Measurements from ENCODE around the gene NR2F6. TPM values are rescaled to one million over a fixed set of nuclear protein-coding genes. Genes with fewer than 3 reads are reported as not detected.

The NR2F6 gene
- total and polyA plus RNA-seq, 9 donors: 26.5 to 37.9 (median 31.2) TPM

GRCh38 chr19:17249887-17250548 is 4.3 kb upstream of the NR2F6 start:
- H3K9me3 ChIP-seq (replicated peaks; ENCODE audit: control insufficient read depth, low read depth, low read length): no peaks in the 10 kb centered on the region
- no peak overlapping the region for H3K4me3 ChIP-seq (ENCODE audit: low read length)
- peaks cover 31% of the 10 kb centered on the region for H3K4me1 ChIP-seq (ENCODE audit: control insufficient read depth, insufficient read depth, low read length)
- no peak overlapping the region for H3K27ac ChIP-seq (ENCODE audit: low read length)
- 87% methylated on average over 13 of the region's 15 CpGs for WGBS (ENCODE audit: insufficient coverage)
- no peaks in the 10 kb centered on the region for H3K36me3 ChIP-seq (ENCODE audit: control insufficient read depth, insufficient read depth, low read length)
- H3K27me3 ChIP-seq (ENCODE audit: control insufficient read depth, insufficient read depth, low read length): no peaks in the 10 kb centered on the region
- DNase-seq: no peak

GRCh38 chr19:17248011-17248776 is 2.5 kb upstream of the NR2F6 start:
- no peaks in the 10 kb centered on the region for H3K9me3 ChIP-seq (replicated peaks; ENCODE audit: control insufficient read depth, low read depth, low read length)
- no peak overlapping the region for H3K27ac ChIP-seq (ENCODE audit: low read length)
- 57% methylated on average over 19 of the region's 21 CpGs for WGBS (ENCODE audit: insufficient coverage)
- DNase-seq: no peak
- H3K36me3 ChIP-seq (ENCODE audit: control insufficient read depth, insufficient read depth, low read length): no peaks in the 10 kb centered on the region
- peaks cover 38% of the 10 kb centered on the region for H3K4me1 ChIP-seq (ENCODE audit: control insufficient read depth, insufficient read depth, low read length)
- no peaks in the 10 kb centered on the region for H3K27me3 ChIP-seq (ENCODE audit: control insufficient read depth, insufficient read depth, low read length)
- no peak overlapping the region for H3K4me3 ChIP-seq (ENCODE audit: low read length)

- peak; percentile 89 for DNase-seq
- no peaks in the 10 kb centered on the region for H3K36me3 ChIP-seq (ENCODE audit: control insufficient read depth, insufficient read depth, low read length)
- H3K4me1 ChIP-seq (ENCODE audit: control insufficient read depth, insufficient read depth, low read length): peaks cover 44% of the 10 kb centered on the region
- WGBS (ENCODE audit: insufficient coverage): 9% methylated on average over 20 of the region's 21 CpGs
- no peaks in the 10 kb centered on the region for H3K27me3 ChIP-seq (ENCODE audit: control insufficient read depth, insufficient read depth, low read length)
- peak overlapping the region; percentile 55 for H3K4me3 ChIP-seq (ENCODE audit: low read length)
- peak overlapping the region; percentile 93 for H3K27ac ChIP-seq (ENCODE audit: low read length)
- H3K9me3 ChIP-seq (replicated peaks; ENCODE audit: control insufficient read depth, low read depth, low read length): no peaks in the 10 kb centered on the region
These were observed 1.1 kb upstream of the NR2F6 start for GRCh38 chr19:17246681-17247425.

- Histone ChIP-seq H3K4me1 (ENCODE audit: control insufficient read depth, insufficient read depth, low read length) (peaks cover 47% of the 10 kb centered on the region), H3K27ac (ENCODE audit: low read length) (peak overlapping the region; percentile 16), H3K36me3 (ENCODE audit: control insufficient read depth, insufficient read depth, low read length) (peaks cover 10% of the 10 kb centered on the region), H3K27me3 (ENCODE audit: control insufficient read depth, insufficient read depth, low read length) (no peaks in the 10 kb centered on the region), H3K4me3 (ENCODE audit: low read length) (peak overlapping the region; percentile 87), H3K9me3 (replicated peaks; ENCODE audit: control insufficient read depth, low read depth, low read length) (no peaks in the 10 kb centered on the region)
- 0% methylated on average over 97 of the region's 100 CpGs for whole genome bisulfite sequencing (ENCODE audit: insufficient coverage)
- DNase-seq: no peak
These were observed 843 bp downstream of the NR2F6 start for GRCh38 chr19:17244618-17245534.

- 2% methylated on average over 31 of the region's 52 CpGs for WGBS (ENCODE audit: insufficient coverage)
- DNase-seq: peak; percentile 62
- Histone ChIP-seq H3K4me3 (ENCODE audit: low read length) (peak overlapping the region; percentile 87), H3K4me1 (ENCODE audit: control insufficient read depth, insufficient read depth, low read length) (peaks cover 45% of the 10 kb centered on the region), H3K27ac (ENCODE audit: low read length) (peak overlapping the region; percentile 16), H3K27me3 (ENCODE audit: control insufficient read depth, insufficient read depth, low read length) (no peaks in the 10 kb centered on the region), H3K36me3 (ENCODE audit: control insufficient read depth, insufficient read depth, low read length) (peaks cover 10% of the 10 kb centered on the region), H3K9me3 (replicated peaks; ENCODE audit: control insufficient read depth, low read depth, low read length) (no peaks in the 10 kb centered on the region)
These were observed 1.7 kb downstream of the NR2F6 start for GRCh38 chr19:17243830-17244617.

GRCh38 chr19:17243211-17243829 is 2.4 kb downstream of the NR2F6 start:
- Histone ChIP-seq H3K27ac (ENCODE audit: low read length) (peak overlapping the region; percentile 16), H3K4me3 (ENCODE audit: low read length) (peak overlapping the region; percentile 87), H3K27me3 (ENCODE audit: control insufficient read depth, insufficient read depth, low read length) (no peaks in the 10 kb centered on the region), H3K36me3 (ENCODE audit: control insufficient read depth, insufficient read depth, low read length) (peaks cover 16% of the 10 kb centered on the region), H3K4me1 (ENCODE audit: control insufficient read depth, insufficient read depth, low read length) (peaks cover 38% of the 10 kb centered on the region), H3K9me3 (replicated peaks; ENCODE audit: control insufficient read depth, low read depth, low read length) (no peaks in the 10 kb centered on the region)
- WGBS (ENCODE audit: insufficient coverage): 35% methylated on average over 6 of the region's 8 CpGs
- DNase-seq: no peak

- DNase-seq: no peak
- H3K36me3 ChIP-seq (ENCODE audit: control insufficient read depth, insufficient read depth, low read length): peaks cover 23% of the 10 kb centered on the region
- peaks cover 31% of the 10 kb centered on the region for H3K4me1 ChIP-seq (ENCODE audit: control insufficient read depth, insufficient read depth, low read length)
- H3K4me3 ChIP-seq (ENCODE audit: low read length): no peak overlapping the region
- H3K9me3 ChIP-seq (replicated peaks; ENCODE audit: control insufficient read depth, low read depth, low read length): no peaks in the 10 kb centered on the region
- no peaks in the 10 kb centered on the region for H3K27me3 ChIP-seq (ENCODE audit: control insufficient read depth, insufficient read depth, low read length)
- no peak overlapping the region for H3K27ac ChIP-seq (ENCODE audit: low read length)
- WGBS (ENCODE audit: insufficient coverage): 34% methylated on average over 3 of the region's 8 CpGs
These were observed 3.1 kb downstream of the NR2F6 start for GRCh38 chr19:17242431-17243208.

DNA sequence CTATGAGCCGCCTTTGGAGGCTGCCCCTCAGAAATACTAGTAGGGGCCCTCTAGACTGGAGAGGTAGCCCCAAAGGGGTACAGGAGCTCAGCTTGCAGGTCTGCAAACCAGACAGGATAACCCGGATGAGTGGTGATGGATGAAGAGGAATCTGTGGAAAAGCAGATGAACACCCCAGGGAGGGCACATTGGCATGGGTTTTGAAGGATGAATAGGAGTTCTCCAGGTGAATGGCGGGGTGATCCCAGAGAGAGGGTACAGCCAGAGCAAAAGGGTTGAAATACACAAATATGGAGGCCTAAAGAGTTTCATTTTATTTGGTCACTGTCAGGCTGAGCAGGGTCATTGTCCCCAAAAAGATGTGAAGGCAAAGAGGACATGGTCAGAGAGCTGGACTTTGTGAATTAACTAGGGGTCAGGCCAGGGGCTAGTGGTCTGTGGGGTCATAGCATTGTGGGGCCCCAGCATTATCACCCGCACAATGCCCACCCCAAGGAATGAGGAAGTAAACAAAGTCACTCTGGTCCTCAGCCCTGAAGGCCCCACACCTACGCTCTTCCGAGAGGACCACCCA is 4.8 kb downstream of the NR2F6 start:
- DNase-seq: no peak
- no peaks in the 10 kb centered on the region for H3K27me3 ChIP-seq (ENCODE audit: control insufficient read depth, insufficient read depth, low read length)
- H3K27ac ChIP-seq (ENCODE audit: low read length): no peak overlapping the region
- H3K4me3 ChIP-seq (ENCODE audit: low read length): no peak overlapping the region
- H3K36me3 ChIP-seq (ENCODE audit: control insufficient read depth, insufficient read depth, low read length): peaks cover 30% of the 10 kb centered on the region
- no peaks in the 10 kb centered on the region for H3K9me3 ChIP-seq (replicated peaks; ENCODE audit: control insufficient read depth, low read depth, low read length)
- H3K4me1 ChIP-seq (ENCODE audit: control insufficient read depth, insufficient read depth, low read length): peaks cover 26% of the 10 kb centered on the region
- WGBS (ENCODE audit: insufficient coverage): 95% methylated on average over 5 of the region's 6 CpGs

Measured in muscle of leg (tissue), 11 donors.